Activated CD8-positive, alpha-beta memory T cell treated with anti-CD3 and anti-CD28 coated beads, Interleukin-2, amount 50 U/mL, for 1 hour (primary cell): Measurements from ENCODE around the gene QSER1.
"Not testable (repeated sequence)": the region's sequence is repeated elsewhere in the genome, so short reads cannot be mapped to it uniquely, and the experiment has no call there.

ENCODE experiments used
- DNase-seq: peaks from one replicate; pipeline ENCODE4 v3.0.0-alpha.2; 2020; ENCODE audit errors: extremely low read depth

Gene QSER1

DNA sequence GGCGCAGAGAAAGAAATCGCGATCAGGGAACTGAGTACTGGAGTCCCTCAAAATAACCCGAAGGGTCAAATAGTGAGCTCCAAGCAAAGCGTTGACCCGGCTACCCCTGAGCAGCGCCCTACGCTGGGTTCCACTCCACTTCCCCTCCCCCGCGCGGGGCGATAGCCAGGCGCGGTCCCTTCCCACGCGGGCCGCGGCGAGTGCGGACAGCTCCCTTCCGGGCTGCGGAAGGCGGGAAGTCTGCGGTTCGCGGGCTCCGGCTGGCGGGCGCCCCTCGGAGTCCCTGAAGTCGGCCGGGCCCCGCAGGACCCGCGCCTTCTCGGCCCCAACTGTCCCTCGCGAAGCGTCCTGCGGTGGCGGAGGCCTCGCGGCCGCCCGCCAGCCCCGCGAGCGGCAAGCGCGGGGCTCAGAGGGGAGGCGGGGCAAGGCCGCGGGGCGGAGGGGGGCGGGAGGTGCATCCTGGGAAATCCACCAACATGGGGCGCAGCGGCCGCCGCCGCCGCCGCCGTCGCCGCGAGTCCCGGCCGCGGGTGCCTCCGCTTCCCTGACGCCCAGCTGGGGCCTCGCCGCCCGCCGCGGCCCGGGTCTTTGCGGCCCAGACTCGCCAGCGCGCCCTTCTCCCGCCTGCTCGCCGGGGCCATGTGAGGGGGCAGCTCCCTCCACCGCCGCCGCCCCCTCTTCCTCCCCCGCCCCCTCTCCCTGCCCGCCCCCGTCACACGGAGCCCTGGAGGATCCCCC is at the start of gene QSER1:
Gene QSER1, plus strand, starts transcription at position 457 of the 738 bp plus-strand sequence. CDS start 315 bp downstream, outside the sequence.
- no peak for DNase-seq

GRCh38 chr11:32843544-32843943 is 49.1 kb upstream of the QSER1 start:
- DNase-seq = no peak

DNA sequence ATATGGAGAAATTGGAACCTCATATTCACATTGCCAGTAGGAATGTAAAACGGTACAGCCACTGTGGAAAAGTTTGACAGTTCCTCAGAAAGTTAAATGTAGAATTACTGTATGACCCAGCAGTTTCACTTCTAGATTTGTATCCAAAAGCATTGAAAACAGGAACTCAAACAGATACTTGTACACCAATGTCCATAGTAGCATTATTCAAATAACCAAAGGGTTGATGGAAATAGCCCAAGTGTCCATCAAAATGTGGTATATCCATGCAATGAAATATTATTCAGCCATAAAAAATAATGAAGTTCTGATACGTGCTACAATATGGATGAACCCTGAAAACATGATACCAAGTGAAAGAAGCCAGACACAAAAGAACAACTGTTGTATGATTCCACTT is 45.1 kb upstream of the QSER1 start:
- no peak for DNase-seq

GRCh38 chr11:32849761-32850160 is 42.9 kb upstream of the QSER1 start:
- DNase-seq = no peak

GRCh38 chr11:32851251-32851650 is 41.4 kb upstream of the QSER1 start:
- no peak for DNase-seq

- DNase-seq = no peak
Measured at GRCh38 chr11:32852207-32852606, 40.4 kb upstream of the QSER1 start.

- DNase-seq = no peak
Measured at GRCh38 chr11:32855601-32856000, 37.0 kb upstream of the QSER1 start.

GRCh38 chr11:32858731-32859130 is 33.9 kb upstream of the QSER1 start:
- no peak for DNase-seq

GRCh38 chr11:32861850-32862577 is 30.6 kb upstream of the QSER1 start:
- no peak for DNase-seq

DNA sequence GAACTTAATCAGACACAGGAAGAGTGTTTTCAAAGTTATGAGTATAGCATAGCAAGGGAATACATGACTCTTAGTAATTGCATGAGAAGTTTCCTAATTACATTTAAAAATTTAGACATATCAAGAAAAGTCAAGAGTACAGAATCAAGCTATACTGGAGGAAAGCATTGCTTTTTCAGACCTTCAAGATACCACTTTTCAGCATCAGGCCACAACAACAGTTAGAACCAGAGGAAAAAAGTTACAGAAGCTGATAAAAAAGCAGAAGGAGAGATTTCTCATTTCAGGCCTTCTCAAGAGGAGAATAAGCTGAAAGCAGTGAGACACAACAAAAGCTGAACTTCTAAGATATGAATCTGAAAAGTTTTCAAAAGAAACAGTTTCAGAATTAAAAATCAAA is 28.1 kb upstream of the QSER1 start:
- no peak for DNase-seq

DNA sequence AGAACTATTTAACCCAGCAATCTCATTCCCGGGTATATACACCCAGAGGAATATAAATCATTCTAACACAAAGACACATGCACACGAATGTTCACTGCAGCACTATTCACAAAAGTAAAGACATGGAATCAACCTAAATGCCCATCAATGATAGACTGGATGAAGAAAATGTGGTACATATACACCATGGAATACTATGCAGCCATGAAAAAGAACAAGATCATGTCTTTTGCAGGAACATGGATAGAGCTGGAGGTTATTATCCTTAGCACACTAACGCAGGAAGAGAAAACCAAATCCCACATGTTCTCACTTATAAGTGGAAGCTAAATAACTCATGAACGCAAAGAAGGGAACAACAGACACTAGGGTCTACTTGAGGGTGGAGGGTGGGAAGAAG is 23.9 kb upstream of the QSER1 start:
- DNase-seq = not testable (repeated sequence)

DNA sequence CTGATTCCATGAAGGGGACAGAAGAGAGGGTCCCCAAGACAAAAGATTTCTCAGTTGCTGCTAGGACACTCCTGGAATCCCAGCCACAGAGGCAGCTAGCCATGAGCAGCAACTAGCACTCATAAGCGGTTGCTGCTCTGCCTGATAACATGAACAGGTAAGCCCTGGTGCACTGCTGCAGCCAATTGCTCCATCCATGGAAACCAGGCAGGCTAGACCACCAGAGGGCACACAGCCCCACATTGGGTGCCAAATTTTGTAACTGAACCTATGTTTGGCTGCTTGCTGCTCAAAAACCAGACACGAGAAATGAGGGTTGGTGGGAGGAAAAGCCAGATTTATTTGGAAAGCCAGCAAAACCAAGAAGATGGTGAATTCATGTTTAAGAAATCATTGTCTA is 21.9 kb upstream of the QSER1 start:
- DNase-seq = no peak

- no peak for DNase-seq
Measured at GRCh38 chr11:32874132-32874531, 18.5 kb upstream of the QSER1 start.

GRCh38 chr11:32881286-32881685 is 11.3 kb upstream of the QSER1 start:
- DNase-seq = no peak

- no peak for DNase-seq
Measured at GRCh38 chr11:32883421-32883820, 9.2 kb upstream of the QSER1 start.

- DNase-seq = no peak
Measured at GRCh38 chr11:32884023-32884422, 8.6 kb upstream of the QSER1 start.

- DNase-seq = no peak
Measured at GRCh38 chr11:32884770-32885384, 7.7 kb upstream of the QSER1 start.

GRCh38 chr11:32885556-32885955 is 7.1 kb upstream of the QSER1 start:
- no peak for DNase-seq

- no peak for DNase-seq
Measured at GRCh38 chr11:32886180-32886579, 6.4 kb upstream of the QSER1 start.

DNA sequence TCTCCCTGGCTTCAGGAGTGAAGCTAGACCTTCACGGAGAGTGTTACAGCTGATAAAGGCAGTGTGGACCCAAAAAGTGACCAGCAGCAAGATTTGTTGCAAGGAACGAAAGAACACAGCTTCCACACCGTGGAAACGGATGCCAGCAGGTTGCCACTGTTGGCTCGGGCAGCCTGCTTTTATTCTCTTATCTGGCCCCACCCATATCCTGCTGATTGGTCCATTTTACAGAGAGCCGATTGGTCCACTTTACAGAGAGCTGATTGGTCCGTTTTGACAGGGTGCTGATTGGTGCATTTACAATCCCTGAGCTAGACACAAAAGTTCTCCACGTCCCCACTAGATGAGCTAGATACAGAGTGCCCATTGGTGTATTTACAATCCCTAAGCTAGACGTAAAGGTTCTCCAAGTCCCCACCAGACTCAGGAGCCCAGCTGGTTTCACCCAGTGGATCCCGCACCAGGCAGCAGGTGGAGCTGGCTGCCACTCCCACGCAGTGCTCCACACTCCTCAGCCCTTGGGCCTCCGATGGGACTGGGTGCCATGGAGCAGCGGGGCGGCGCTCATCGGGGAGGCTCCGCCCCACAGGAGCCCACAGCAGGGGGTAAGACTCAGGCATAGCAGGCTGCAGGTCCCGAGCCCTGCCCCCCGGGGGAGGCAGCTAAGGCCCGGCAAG is 4.8 kb upstream of the QSER1 start:
- not testable (repeated sequence) for DNase-seq

- not testable (repeated sequence) for DNase-seq
Measured at GRCh38 chr11:32888384-32888710, 4.3 kb upstream of the QSER1 start.

DNA sequence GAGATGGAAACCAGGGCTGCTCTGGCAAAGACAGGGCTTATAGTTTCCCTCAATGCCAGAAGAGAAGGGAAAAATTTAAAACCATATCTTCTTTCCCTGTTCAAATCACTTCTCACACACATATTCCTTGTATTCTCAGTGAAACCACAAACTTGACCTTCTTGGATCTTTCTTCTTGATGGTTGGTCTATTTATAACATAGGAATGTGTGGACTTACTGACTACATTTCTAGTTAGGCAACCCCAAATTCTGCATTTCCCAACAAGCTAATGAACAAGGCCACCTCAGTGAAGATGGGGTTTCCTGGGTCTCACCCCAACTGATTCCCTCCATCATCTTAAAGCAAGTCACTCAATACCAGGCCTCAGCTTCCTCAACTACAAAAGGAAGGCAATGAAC is 3.8 kb upstream of the QSER1 start:
- no peak for DNase-seq
